GM19395 (cell line): ENCODE results near the gene CELF1.

Experiments
- ATAC-seq: cut with Tn5 transposase; IDR thresholded peaks from one replicate; pipeline ENCODE4 v1.9.1; 2021; ENCODE audit warnings: mild to moderate bottlenecking, moderate library complexity; ENCODE audit not compliant: unreplicated experiment

The CELF1 gene

GRCh38 chr11:47552566-47553405 is at the start of gene CELF1:
Gene CELF1 (minus strand): TSS chr11:47553132. CDS start chr11:47499523, 53,609 bp downstream.
- ATAC-seq: peak; percentile 88

GRCh38 chr11:47599902-47600301 is 47.0 kb upstream of the CELF1 start:
- ATAC-seq: no peak

- no peak for ATAC-seq
Measured at GRCh38 chr11:47595967-47596366, 43.0 kb upstream of the CELF1 start.

DNA sequence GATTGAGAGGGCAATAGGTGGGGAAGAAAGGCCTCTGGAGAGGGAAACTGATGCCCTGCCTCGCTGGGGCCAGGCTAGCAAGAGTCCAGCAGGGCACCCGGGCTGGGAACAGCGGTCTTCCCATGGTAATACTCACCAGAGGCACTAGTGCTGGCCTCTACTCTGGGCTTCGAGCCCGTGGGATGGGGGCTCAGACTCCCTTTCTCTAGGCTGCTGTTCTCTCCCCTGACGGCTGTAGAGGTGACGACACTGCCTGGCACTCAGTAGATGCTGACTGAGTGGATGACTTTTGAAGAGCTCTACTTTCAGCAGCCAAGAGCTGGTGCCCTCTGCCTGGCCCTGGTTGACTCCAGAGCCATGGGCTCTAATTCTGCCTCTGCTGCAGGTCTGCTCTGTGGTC is 42.1 kb upstream of the CELF1 start:
- no peak for ATAC-seq

GRCh38 chr11:47593934-47594855 is 41.3 kb upstream of the CELF1 start, which contains the start of gene C1QTNF4:
Gene C1QTNF4 (minus strand): TSS chr11:47594411. CDS start chr11:47590810, 3,601 bp downstream.
- no peak for ATAC-seq

DNA sequence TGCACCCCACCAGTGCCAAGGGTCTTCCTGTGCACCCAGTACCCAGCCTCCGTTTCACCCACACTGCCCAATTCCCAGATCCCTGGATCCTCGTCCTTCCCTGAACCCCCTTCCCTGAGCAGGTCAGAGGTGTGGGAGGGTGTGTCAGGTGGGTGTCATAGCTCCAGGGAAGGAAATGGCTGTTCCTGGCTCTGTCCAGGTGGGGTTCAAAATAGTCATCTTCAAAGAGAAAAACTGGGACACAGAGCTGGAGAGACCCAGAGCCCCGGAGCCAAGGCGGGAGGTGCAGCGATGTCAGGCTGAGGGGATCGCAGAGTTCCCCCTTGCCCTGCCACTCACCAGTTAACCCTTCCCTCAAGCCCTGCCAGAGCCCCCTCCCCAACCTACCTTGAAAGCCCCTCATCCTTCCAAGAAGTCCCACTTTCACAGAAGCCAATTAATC is 40.6 kb upstream of the CELF1 start:
- ATAC-seq: no peak

DNA sequence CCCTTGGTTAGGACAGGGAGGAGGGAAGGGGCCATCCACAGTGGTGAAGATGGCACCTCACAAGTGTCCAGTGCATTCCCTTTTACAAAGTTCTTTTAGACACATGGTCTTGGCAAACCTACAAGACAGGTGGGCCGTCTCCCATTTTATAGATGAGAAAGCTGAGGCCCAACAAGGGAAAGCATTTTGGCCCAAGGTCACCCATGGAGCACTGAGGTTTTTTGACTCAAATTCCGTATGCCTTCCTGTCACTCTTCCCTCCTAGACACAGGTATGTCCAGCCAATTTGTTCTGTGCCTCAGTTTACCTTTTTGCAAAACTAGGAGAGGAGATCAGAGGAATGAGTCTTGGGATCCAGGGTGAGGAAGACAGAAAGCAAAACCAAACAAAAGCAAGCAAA is 40.0 kb upstream of the CELF1 start:
- no peak for ATAC-seq

GRCh38 chr11:47592251-47592650 is 39.3 kb upstream of the CELF1 start:
- no peak for ATAC-seq

DNA sequence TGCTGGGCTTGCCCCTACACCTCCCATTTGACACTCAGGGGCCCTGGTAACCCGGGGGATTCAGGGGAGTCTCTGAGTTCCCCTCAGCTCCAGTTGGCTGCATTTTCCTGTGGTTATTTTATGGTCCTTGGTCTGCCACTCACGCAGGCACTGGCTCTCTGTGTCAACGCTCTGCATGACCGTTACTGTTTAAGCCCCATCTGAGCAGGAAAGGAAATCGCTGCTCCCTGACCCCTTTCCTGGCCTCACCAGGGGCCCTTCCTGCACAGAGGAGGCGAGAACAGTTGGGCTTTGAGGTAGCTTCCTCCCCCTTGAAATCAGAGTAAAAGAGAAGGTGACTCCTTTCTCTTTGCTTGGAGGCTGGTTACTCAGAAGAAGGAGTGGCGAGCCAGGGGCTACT is 38.8 kb upstream of the CELF1 start:
- ATAC-seq: no peak

GRCh38 chr11:47589977-47590861 is 37.3 kb upstream of the CELF1 start:
- no peak for ATAC-seq

GRCh38 chr11:47589584-47589976 is 36.6 kb upstream of the CELF1 start:
- no peak for ATAC-seq

DNA sequence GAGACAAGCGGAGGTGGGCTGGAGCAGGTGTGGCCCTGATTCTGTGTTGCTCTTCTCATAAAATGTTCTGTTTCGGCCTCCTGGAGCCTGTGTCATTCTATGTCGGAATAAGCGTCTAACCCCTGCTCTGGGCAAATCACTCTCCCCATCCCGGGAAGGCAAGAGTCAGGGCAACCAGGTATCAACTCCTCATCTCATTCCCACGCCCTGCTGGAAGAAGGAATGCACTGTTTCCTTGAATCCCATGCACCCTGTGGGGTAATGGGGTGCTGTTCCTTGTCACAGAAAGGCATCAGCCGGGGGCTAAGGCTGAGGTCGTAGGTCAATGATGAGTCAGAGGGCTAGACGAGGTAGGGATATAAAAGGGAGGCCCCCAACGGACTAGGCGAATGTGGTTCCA is 36.2 kb upstream of the CELF1 start:
- no peak for ATAC-seq

DNA sequence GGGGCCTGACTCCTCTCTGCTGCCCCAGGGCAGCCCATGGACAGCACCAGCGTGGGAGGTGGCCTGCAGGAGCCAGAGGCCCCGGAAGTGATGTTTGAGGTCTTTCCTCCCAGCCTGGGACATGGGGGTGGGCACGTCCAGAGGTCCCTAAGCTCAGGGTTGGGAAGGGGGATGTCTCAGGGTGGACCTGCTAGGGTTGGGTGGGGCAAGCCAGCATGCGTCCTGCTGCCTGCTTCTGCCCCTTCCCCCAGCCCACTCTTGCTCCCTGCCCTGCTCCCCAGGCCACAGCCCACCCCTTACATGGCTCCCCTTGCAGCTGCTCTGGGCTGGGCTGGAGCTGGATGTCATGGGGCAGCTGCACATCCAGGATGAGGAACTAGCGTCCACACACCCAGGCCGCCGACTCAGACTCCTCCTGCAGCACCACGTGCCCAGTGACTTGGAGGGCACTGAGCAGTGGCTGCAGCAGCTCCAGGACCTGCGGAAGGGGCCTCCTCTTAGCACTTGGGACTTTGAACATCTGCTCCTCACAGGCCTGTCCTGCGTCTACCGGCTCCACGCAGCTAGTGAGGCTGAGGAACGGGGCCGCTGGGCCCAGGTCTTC is 34.9 kb upstream of the CELF1 start:
- ATAC-seq: no peak

DNA sequence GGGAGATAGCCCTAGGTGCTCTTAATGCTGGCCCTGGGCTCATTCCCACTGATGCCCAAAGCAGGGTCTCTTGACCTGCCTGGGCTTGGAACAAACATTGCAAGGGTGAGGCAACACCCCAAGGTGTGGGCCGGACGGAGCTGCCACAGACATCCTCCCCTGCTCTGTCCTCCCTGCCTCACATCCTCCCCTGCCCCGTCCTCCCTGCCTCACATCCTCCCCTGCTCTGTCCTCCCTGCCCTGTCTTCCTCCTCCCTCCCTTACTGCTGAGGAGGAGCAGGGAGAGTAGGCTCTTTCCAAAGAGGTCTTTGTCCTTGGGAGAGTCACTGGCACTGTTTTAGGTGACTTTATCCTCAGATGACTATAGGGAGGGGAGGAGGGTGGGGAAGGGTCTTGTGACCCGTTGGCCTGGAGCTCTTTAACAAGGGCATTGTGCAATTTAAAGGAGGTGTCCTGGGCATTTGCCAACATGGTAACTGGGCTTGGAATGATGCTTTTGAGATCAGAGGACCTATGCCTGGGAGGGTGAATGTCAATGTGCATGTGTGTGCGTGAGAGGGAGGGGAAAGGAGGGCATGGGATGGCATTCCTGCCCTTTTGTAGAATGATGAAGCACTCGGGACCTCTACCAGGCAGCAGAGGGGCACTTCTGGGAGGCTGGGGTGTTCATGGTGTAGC is 34.2 kb upstream of the CELF1 start:
- ATAC-seq: no peak

- ATAC-seq: no peak
Measured at GRCh38 chr11:47586098-47586855, 33.3 kb upstream of the CELF1 start, which contains the start of gene FAM180B. Gene FAM180B (plus strand): TSS chr11:47586678. CDS start chr11:47586769, 91 bp downstream.

GRCh38 chr11:47583844-47584243 is 30.9 kb upstream of the CELF1 start:
- ATAC-seq: no peak

DNA sequence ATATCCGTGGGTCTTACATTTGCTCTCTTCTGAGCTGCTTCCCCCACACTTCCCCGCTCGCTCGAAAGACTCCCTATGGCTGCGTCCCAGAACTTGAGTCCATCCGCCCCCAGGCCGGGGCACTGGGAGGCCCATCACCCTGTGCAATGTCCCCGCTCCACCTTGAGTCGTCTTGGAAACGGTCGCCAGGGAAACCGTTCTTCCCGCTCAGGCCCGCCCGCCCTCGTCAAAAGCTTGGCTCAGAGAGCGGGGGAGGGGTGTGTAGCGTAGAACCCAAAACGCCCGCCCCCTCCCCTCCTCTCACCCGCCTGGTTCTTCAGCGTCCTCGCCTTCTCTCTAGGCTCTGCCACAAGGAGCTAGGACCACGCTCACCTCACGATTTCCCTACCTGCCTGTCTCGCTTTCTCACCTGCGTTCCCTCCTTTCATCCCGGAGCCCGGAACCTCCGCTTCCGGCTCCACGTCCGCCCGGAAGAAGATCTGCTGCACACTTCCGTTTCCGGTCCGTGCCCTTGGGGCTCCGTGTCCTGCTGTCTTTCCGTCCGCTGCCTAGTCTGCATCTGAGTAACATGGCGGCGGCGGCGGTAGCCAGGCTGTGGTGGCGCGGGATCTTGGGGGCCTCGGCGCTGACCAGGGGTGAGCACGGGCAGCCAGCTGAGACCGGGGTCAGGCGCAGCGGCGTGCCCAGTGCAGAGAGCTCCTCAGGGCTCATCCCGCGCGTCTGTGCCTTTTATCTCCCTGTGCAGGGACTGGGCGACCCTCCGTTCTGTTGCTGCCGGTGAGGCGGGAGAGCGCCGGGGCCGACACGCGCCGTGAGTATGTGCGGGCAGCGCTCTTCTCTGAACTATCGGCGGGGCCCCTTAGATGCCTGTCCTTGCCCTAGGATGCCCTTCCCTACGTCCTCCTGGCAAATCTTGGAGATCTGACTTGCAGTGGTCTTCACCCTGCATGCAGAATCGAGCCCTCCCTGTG is 25.9 kb upstream of the CELF1 start, which contains the start of the genes KBTBD4 and NDUFS3:
KBTBD4 (minus strand) TSS at position 447 of the 971 bp plus-strand sequence; CDS start at position 428, 19 bp downstream.
NDUFS3 (plus strand) TSS at position 551 of the 971 bp plus-strand sequence; CDS start at position 569, 18 bp downstream.
- ATAC-seq: peak; percentile 96
